Loucy (cell line): ENCODE results near the gene C3orf49.

Experiments
- H2AFZ ChIP-seq: fragments of 200-600 bp; sonication (generic); 2 replicates; pipeline ENCODE4 v1.6.0; 2016; ENCODE audit warnings: antibody characterized with exemption, mild to moderate bottlenecking, low read length, moderate library complexity
- H3F3A ChIP-seq: fragments of 200-600 bp; 2 replicates; pipeline ENCODE4 v1.6.0; 2016; ENCODE audit warnings: antibody characterized with exemption, low read depth, mild to moderate bottlenecking
- H3K27me3 ChIP-seq: fragments of 200-600 bp; sonication (generic); 2 replicates; pipeline ENCODE4 v1.6.1; 2014; ENCODE audit warnings: low read length, mild to moderate bottlenecking; ENCODE audit not compliant: insufficient read depth, poor library complexity, severe bottlenecking
- H3K36me3 ChIP-seq: fragments of 200-600 bp; sonication (generic); 2 replicates; pipeline ENCODE4 v1.6.1; 2016; ENCODE audit warnings: low read length; ENCODE audit not compliant: insufficient read depth
- H3K4me1 ChIP-seq: fragments of 200-600 bp; sonication (generic); 2 replicates; pipeline ENCODE4 v1.5.1; 2014; ENCODE audit warnings: low read length, mild to moderate bottlenecking; ENCODE audit not compliant: insufficient read depth, poor library complexity, severe bottlenecking
- H3K4me2 ChIP-seq: fragments of 200-600 bp; sonication (generic); 2 replicates; pipeline ENCODE4 v1.6.0; 2014; ENCODE audit warnings: antibody characterized with exemption, low read length, low read depth, mild to moderate bottlenecking; ENCODE audit not compliant: poor library complexity, severe bottlenecking
- H3K4me3 ChIP-seq: fragments of 200-600 bp; sonication (generic); 2 replicates; pipeline ENCODE4 v1.5.1; 2014; ENCODE audit warnings: low read length, mild to moderate bottlenecking, mixed read lengths; ENCODE audit not compliant: poor library complexity, severe bottlenecking
- H3K79me2 ChIP-seq: fragments of 200-600 bp; sonication (generic); 2 replicates; pipeline ENCODE4 v1.6.1; 2014; ENCODE audit warnings: low read length; ENCODE audit not compliant: insufficient read depth
- H3K9ac ChIP-seq: fragments of 200-600 bp; sonication (generic); 2 replicates; pipeline ENCODE4 v1.6.0; 2014; ENCODE audit warnings: mild to moderate bottlenecking, low read depth, low read length, moderate library complexity; ENCODE audit not compliant: poor library complexity, severe bottlenecking
- H3K9me2 ChIP-seq: fragments of 200-600 bp; sonication (generic); replicated peaks from 2 replicates; pipeline ENCODE4 v1.6.1; 2016; ENCODE audit warnings: low read depth, low read length, mixed read lengths
- H3K9me3 ChIP-seq: fragments of 200-600 bp; sonication (generic); 2 replicates; pipeline ENCODE4 v1.6.1; 2014; ENCODE audit warnings: mild to moderate bottlenecking, antibody characterized with exemption, low read length, low read depth; ENCODE audit not compliant: insufficient read depth
- H4K20me1 ChIP-seq: fragments of 200-600 bp; sonication (generic); 2 replicates; pipeline ENCODE4 v1.6.0; 2014; ENCODE audit warnings: antibody characterized with exemption, low read length, mild to moderate bottlenecking; ENCODE audit not compliant: insufficient read depth, poor library complexity, severe bottlenecking
- EZH2phosphoT487 ChIP-seq: fragments of 200-600 bp; IDR thresholded peaks from 2 replicates; pipeline ENCODE4 v1.6.1; 2018; ENCODE audit warnings: antibody characterized with exemption, mild to moderate bottlenecking, moderate library complexity, borderline replicate concordance
- TF ChIP-seq, protein P1 (sequence below): fragments of 200-600 bp; sonication (generic); conservative IDR thresholded peaks from 2 replicates; pipeline ENCODE4 v1.5.1; 2014; ENCODE audit warnings: mild to moderate bottlenecking, antibody characterized with exemption, low read length

Gene C3orf49

DNA sequence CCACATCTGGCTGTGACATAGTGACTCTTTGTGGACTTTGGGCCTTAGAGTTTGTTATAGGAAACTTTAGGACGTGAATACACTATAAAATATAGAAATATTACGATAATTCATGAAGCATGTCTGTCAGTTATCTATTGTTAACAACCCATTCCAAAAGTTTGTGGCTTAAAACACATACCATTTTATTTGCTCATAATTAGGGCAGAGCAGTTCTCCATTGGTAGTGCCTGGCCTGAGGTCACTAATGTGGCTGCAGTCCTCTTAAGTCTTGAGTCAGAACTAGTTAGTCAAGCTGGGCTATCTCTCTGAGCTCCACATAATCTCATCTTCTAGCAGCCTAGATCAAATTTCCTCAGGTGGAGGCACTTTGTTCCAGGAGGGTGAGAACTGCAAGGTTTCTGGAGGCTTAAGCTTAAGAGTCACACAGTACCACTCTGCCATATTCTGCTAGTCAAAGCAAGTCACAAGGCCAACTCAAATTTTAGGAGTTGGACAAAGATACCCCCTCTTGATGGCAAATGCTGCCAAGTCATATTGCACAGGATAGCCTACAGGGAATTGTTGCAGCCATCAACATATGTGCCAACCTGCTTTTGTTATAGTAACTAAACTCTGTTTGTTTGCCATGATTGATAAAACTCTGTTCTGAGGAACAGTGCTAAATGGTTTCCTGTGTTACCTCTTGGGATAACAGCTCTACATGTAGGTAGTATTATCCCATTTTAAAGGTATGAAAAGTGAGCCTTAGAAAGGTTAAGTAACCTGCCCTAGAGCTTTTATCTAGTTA is 53.2 kb downstream of the C3orf49 start:
- Histone ChIP-seq H2AFZ (no peak overlapping the region), H3K4me2 (no peak overlapping the region), H3K9ac (no peak overlapping the region), H3K9me3 (no peaks in the 10 kb centered on the region), H3K27me3 (no peaks in the 10 kb centered on the region), H3F3A (no peaks in the 10 kb centered on the region), H3K4me1 (peaks cover 61% of the 10 kb centered on the region), H3K4me3 (no peak overlapping the region), H3K9me2 (no peaks in the 10 kb centered on the region), H3K36me3 (no peaks in the 10 kb centered on the region), H4K20me1 (peaks cover 72% of the 10 kb centered on the region), H3K79me2 (peaks cover 98% of the 10 kb centered on the region)
- no peak for TF ChIP-seq EZH2phosphoT487
- TF ChIP-seq, protein P1, sequence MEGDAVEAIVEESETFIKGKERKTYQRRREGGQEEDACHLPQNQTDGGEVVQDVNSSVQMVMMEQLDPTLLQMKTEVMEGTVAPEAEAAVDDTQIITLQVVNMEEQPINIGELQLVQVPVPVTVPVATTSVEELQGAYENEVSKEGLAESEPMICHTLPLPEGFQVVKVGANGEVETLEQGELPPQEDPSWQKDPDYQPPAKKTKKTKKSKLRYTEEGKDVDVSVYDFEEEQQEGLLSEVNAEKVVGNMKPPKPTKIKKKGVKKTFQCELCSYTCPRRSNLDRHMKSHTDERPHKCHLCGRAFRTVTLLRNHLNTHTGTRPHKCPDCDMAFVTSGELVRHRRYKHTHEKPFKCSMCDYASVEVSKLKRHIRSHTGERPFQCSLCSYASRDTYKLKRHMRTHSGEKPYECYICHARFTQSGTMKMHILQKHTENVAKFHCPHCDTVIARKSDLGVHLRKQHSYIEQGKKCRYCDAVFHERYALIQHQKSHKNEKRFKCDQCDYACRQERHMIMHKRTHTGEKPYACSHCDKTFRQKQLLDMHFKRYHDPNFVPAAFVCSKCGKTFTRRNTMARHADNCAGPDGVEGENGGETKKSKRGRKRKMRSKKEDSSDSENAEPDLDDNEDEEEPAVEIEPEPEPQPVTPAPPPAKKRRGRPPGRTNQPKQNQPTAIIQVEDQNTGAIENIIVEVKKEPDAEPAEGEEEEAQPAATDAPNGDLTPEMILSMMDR: no peak

DNA sequence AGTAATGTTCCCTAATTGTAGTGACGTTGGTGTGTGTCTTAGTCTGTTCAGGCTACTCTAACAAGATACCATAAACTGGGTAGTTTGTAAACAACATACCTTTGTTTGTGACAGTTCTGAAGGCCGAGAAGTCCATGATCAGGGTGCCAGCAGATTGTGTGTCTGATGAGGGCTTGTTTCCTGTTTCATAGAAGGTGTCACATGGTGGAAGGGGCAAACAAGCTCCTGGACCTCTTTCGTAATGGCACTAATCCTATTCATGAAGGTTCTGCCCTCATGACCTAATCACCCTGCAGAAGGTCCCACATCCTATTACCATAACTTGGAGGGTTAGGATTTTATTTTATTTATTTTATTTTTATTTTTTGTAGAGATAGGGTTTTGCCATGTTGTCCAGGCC is 55.7 kb downstream of the C3orf49 start:
- Histone ChIP-seq H2AFZ (no peak overlapping the region), H3K4me3 (no peak overlapping the region), H3F3A (0 out of 2 replicates have a peak, but pooled peaks cover 4% of the 10 kb centered on the region), H4K20me1 (peaks cover 77% of the 10 kb centered on the region), H3K36me3 (no peaks in the 10 kb centered on the region), H3K9me2 (no peaks in the 10 kb centered on the region), H3K9ac (no peak overlapping the region), H3K79me2 (peaks cover 95% of the 10 kb centered on the region), H3K4me2 (no peak overlapping the region), H3K4me1 (peaks cover 62% of the 10 kb centered on the region), H3K9me3 (no peaks in the 10 kb centered on the region), H3K27me3 (no peaks in the 10 kb centered on the region)
- no peak for TF ChIP-seq EZH2phosphoT487
- TF ChIP-seq, protein P1: no peak

DNA sequence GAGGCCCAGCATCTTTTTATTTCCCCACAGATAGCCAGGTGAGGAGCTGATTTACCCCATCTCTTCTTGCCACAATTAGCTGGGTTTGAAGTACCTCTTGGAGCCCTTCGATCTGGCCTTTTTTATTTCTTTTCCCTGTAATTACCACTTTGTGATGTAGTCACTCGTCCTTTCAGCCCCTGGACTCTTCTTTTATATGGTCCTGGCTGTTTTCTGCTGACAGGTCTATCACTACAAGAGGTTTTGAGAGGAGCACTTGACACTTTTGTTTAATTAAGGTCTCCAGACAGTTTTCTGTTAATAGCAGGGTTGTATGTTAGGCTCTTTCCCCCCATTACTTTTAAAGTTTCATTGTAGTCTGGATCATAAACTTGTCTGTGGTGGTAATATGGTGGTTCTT is 56.4 kb downstream of the C3orf49 start:
- peaks cover 95% of the 10 kb centered on the region for H3K79me2 ChIP-seq
- TF ChIP-seq, protein P1: no peak
- TF ChIP-seq EZH2phosphoT487: no peak
- H4K20me1 ChIP-seq: peaks cover 75% of the 10 kb centered on the region
- no peak overlapping the region for H3K4me2 ChIP-seq
- H3K9ac ChIP-seq: no peak overlapping the region
- 0 out of 2 replicates have a peak, but pooled peaks cover 4% of the 10 kb centered on the region for H3F3A ChIP-seq
- H3K4me3 ChIP-seq: no peak overlapping the region
- H3K9me2 ChIP-seq: no peaks in the 10 kb centered on the region
- peaks cover 62% of the 10 kb centered on the region for H3K4me1 ChIP-seq
- no peaks in the 10 kb centered on the region for H3K36me3 ChIP-seq
- H2AFZ ChIP-seq: no peak overlapping the region
- H3K9me3 ChIP-seq: no peaks in the 10 kb centered on the region
- no peaks in the 10 kb centered on the region for H3K27me3 ChIP-seq
